ENCODE data around the gene C17orf67. TPM values are rescaled to one million over a fixed set of nuclear protein-coding genes. Genes with fewer than 3 reads are reported as not detected.
A peak's percentile ranks its signal among the peaks of the same experiment; 100 is the strongest.

Gene C17orf67
- total and polyA plus RNA-seq, 2 of the 13 experiments (the other 11 are each of a cell fraction or from before 2014, with no cell fraction given) = 0.41 to 0.86 TPM

GRCh38 chr17:56833057-56833808, 487 bp downstream of the C17orf67 start (continued):
- TF ChIP-seq PRDM15 (CRISPR knock-in tag; IDR thresholded peaks at IDR 0.05) = no peak
- TF ChIP-seq ZNF788 (CRISPR knock-in tag; IDR thresholded peaks at IDR 0.05; ENCODE audit: borderline replicate concordance) = no peak
- no peak for TF ChIP-seq KDM3A (CRISPR knock-in tag; IDR thresholded peaks at IDR 0.05; ENCODE audit: low read depth)
- TF ChIP-seq RXRB (CRISPR knock-in tag; IDR thresholded peaks at IDR 0.05; ENCODE audit: borderline replicate concordance) = no peak
- no peak for TF ChIP-seq ZNF749 (CRISPR knock-in tag; IDR thresholded peaks at IDR 0.05; ENCODE audit: borderline replicate concordance)
- TF ChIP-seq ZBTB8A (CRISPR knock-in tag; IDR thresholded peaks at IDR 0.05; ENCODE audit: borderline replicate concordance, low read depth) = no peak
- TF ChIP-seq PLRG1 (conservative IDR thresholded peaks at IDR 0.05) = no peak
- TF ChIP-seq KLF12 (CRISPR knock-in tag; IDR thresholded peaks at IDR 0.05; ENCODE audit: borderline replicate concordance) = no peak
- TF ChIP-seq MED8 (CRISPR knock-in tag; IDR thresholded peaks at IDR 0.05; ENCODE audit: insufficient replicate concordance) = no peak
- no peak; the same call in 1 of the 2 replicates for TF ChIP-seq NRL (CRISPR knock-in tag; IDR thresholded peaks at IDR 0.05; ENCODE audit: borderline replicate concordance)
- peak; percentile 20; the same call in 1 of the 2 replicates for TF ChIP-seq ZNF24 (IDR thresholded peaks at IDR 0.05)
- TF ChIP-seq XBP1 (CRISPR knock-in tag; IDR thresholded peaks at IDR 0.05) = no peak
- TF ChIP-seq AHDC1 (CRISPR knock-in tag; IDR thresholded peaks at IDR 0.05; ENCODE audit: borderline replicate concordance) = no peak
- TF ChIP-seq PHF20 (CRISPR knock-in tag; IDR thresholded peaks at IDR 0.05) = no peak
- TF ChIP-seq SMAD9 (CRISPR knock-in tag; IDR thresholded peaks at IDR 0.05) = no peak
- TF ChIP-seq SNAPC2 (CRISPR knock-in tag; IDR thresholded peaks at IDR 0.05) = no peak
- TF ChIP-seq SP5 (CRISPR knock-in tag; IDR thresholded peaks at IDR 0.05; ENCODE audit: borderline replicate concordance, low read depth) = no peak
- peak; percentile 84; the same call in 1 of the 2 replicates for TF ChIP-seq ARNT2 (CRISPR knock-in tag; IDR thresholded peaks at IDR 0.05; ENCODE audit: low read depth)
- peak; percentile 60; the same call in 1 of the 2 replicates for TF ChIP-seq MTERF4 (CRISPR knock-in tag; IDR thresholded peaks at IDR 0.05)
- no peak for TF ChIP-seq GTF2F1 (IDR thresholded peaks at IDR 0.05; ENCODE audit: low read length)
- TF ChIP-seq MIXL1 (CRISPR knock-in tag; IDR thresholded peaks at IDR 0.05) = 0 out of 2 replicates have a peak, but pooled peaks have one; percentile 24
